ENCODE data around the gene FANK1. TPM values are rescaled to one million over a fixed set of nuclear protein-coding genes. Genes with fewer than 3 reads are reported as not detected.
"Not testable (repeated sequence)": the region's sequence is repeated elsewhere in the genome, so short reads cannot be mapped to it uniquely, and the experiment has no call there.

The FANK1 gene
- total RNA-seq, 1 donor = 0.21 TPM

DNA sequence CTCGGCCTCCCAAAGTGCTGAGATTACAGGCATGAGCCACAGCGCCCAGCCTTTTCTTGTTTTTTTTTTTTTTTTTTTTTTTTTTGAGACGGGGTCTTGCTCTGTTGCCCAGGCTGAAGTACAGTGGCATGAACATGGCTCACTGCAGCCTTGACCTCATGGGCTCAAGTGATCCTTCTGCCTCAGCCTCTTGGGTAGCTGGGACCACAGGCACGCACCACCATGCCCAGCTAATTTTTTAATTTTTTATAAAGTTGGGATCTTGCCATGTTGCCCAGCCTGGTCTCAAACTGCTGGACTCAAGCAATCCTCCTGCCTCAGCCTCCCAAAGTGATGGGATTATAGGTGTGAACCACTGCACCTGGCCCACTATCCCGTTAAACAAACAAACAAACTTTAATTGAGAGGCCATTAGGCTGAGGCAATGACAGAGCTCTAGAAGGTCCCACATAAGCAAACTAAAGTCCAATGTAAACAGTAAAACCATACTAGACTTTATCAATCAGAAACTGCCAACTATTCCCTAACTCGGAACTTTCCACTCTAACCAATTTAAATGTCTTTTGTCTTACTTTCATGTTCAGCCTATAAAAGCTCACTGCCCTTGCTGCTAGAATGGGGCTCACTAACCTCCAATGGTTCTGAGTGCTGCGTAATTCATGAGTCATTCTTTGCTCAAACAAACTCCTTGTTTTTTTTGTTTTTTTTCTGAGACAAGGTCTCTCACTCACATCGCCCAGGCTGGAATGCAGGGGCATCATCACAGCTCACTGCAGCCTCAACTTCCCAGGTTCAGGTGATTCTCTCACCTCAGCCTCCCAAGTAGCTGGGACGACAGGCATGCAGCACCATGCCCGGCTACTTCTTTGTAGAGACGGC is 17.2 kb upstream of the FANK1 start:
- no peak overlapping the region for H3K4me3 ChIP-seq (ENCODE audit: low read length)
- peaks cover 9% of the 10 kb centered on the region for H3K9me3 ChIP-seq (ENCODE audit: low read depth, low read length)
- no peaks in the 10 kb centered on the region for H3K27me3 ChIP-seq (ENCODE audit: insufficient read depth, low read length)
- H3K4me1 ChIP-seq (ENCODE audit: insufficient read depth, low read length) = no peaks in the 10 kb centered on the region

- Histone ChIP-seq H3K4me3 (ENCODE audit: low read length) (no peak overlapping the region), H3K4me1 (ENCODE audit: insufficient read depth, low read length) (no peaks in the 10 kb centered on the region), H3K27me3 (ENCODE audit: insufficient read depth, low read length) (no peaks in the 10 kb centered on the region), H3K9me3 (ENCODE audit: low read depth, low read length) (peaks cover 9% of the 10 kb centered on the region)
Observed at GRCh38 chr10:125880719-125881118, 15.6 kb upstream of the FANK1 start.

GRCh38 chr10:125881192-125881591 is 15.2 kb upstream of the FANK1 start, which contains the start of gene DHX32:
Gene DHX32 (minus strand): TSS chr10:125881292. CDS start chr10:125880824, 468 bp downstream.
- Histone ChIP-seq H3K4me3 (ENCODE audit: low read length) (no peak within 1 kb of the TSS), H3K4me1 (ENCODE audit: insufficient read depth, low read length) (no peaks in the 10 kb centered on the region), H3K9me3 (ENCODE audit: low read depth, low read length) (peaks cover 6% of the 10 kb centered on the region), H3K27me3 (ENCODE audit: insufficient read depth, low read length) (no peaks in the 10 kb centered on the region)

- no peaks in the 10 kb centered on the region for H3K27me3 ChIP-seq (ENCODE audit: insufficient read depth, low read length)
- H3K4me3 ChIP-seq (ENCODE audit: low read length) = no peak overlapping the region
Observed at GRCh38 chr10:125882596-125882995, 13.8 kb upstream of the FANK1 start.

GRCh38 chr10:125883211-125883610 is 13.2 kb upstream of the FANK1 start:
- no peak overlapping the region for H3K4me3 ChIP-seq (ENCODE audit: low read length)
- H3K27me3 ChIP-seq (ENCODE audit: insufficient read depth, low read length) = no peaks in the 10 kb centered on the region
- no peaks in the 10 kb centered on the region for H3K4me1 ChIP-seq (ENCODE audit: insufficient read depth, low read length)
- H3K9me3 ChIP-seq (ENCODE audit: low read depth, low read length) = no peaks in the 10 kb centered on the region

More at GRCh38 chr10:125882596-125882995, 13.8 kb upstream of the FANK1 start:
- Histone ChIP-seq H3K4me1 (ENCODE audit: insufficient read depth, low read length) (no peaks in the 10 kb centered on the region), H3K9me3 (ENCODE audit: low read depth, low read length) (no peaks in the 10 kb centered on the region)

DNA sequence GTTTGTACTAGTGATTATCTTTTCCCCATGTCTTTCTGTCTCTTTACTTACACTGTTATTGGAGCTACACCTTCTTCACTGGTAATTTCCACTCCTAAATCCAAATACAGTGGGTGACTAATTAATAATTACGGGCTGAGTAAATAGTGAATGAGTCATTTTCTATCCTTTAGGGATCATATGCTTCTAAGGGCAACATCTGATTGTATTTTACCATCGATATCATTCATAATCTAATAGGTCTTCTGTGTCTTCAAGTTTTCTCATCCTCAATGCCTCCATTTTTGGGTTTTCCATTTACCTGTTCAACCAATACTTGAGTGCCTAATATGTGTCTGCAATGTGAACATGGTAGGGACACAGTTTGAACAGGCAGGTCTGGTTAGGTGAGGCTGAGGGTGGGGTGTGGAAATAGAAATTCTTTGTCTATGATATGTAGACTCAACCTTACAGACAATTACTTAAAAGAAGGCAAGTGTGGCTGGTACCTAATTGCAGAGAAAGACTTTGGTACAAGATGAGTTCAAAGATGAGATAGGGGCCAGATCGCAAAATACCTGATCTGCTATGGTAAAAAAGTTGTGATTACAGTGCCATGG is 9.4 kb upstream of the FANK1 start:
- no peak overlapping the region for H3K4me3 ChIP-seq (ENCODE audit: low read length)
- no peaks in the 10 kb centered on the region for H3K4me1 ChIP-seq (ENCODE audit: insufficient read depth, low read length)
- no peaks in the 10 kb centered on the region for H3K27me3 ChIP-seq (ENCODE audit: insufficient read depth, low read length)
- no peaks in the 10 kb centered on the region for H3K9me3 ChIP-seq (ENCODE audit: low read depth, low read length)

DNA sequence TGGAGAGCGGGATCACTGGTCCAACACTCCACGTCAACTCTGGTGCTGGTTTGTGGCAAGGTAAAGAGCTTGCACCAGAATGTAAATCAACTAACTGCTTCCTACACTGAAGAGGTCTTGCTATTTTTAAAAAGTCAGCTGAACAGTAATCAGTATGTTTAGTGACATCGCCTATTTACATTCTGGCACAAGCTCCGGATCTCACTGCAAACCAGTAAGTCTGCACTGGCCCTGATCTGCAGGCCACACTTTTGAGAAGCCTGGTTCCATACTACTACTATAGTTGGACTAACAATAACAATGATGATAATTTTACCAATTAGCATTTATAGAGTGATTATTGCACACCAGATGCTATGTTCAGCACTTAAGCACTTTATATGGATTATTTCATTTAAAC is 6.9 kb upstream of the FANK1 start:
- not testable (repeated sequence) for H3K27me3 ChIP-seq (ENCODE audit: insufficient read depth, low read length); H3K9me3 ChIP-seq (ENCODE audit: low read depth, low read length); H3K4me1 ChIP-seq (ENCODE audit: insufficient read depth, low read length); H3K4me3 ChIP-seq (ENCODE audit: low read length)

DNA sequence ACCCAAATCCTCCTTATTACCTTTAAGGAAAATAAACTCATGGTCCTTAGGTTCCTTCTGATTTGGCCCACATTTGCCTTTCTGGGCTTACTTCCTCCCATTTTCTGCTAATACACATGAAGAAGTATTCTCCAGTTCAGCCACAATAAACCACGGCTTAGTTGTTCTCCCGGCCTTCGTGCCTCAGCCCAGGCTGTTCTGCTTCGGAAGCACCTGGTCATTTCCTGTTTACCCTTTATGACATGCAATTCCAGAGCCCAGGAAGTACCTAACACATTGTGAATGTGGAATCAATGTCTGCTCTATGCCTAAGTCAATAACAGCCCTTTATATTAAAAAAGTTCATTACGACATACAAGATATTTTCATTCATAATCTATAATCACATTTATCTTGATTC is 4.0 kb upstream of the FANK1 start:
- not testable (repeated sequence) for H3K4me3 ChIP-seq (ENCODE audit: low read length); H3K27me3 ChIP-seq (ENCODE audit: insufficient read depth, low read length); H3K9me3 ChIP-seq (ENCODE audit: low read depth, low read length); H3K4me1 ChIP-seq (ENCODE audit: insufficient read depth, low read length)

DNA sequence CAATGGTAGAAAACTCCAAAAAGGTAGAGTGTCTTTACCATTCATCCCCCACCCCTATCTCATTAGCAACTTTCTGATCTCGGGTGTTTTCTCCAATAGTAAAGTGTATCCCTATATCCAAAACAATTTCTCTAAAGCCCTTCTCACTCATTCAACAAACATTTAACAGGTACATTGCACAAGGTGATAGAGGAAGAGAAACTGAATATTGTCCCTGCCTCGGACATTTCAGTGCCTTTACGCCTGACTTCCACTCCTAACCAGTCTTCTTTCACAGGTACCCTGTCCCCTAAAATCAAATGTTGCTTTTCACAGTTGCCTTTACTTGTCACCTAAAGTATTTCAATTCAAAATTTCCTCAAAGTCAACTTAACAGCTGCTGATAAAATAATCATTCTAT is 2.2 kb upstream of the FANK1 start:
- not testable (repeated sequence) for H3K27me3 ChIP-seq (ENCODE audit: insufficient read depth, low read length); H3K4me1 ChIP-seq (ENCODE audit: insufficient read depth, low read length); H3K4me3 ChIP-seq (ENCODE audit: low read length); H3K9me3 ChIP-seq (ENCODE audit: low read depth, low read length)

- not testable (repeated sequence) for H3K27me3 ChIP-seq (ENCODE audit: insufficient read depth, low read length); H3K4me1 ChIP-seq (ENCODE audit: insufficient read depth, low read length); H3K9me3 ChIP-seq (ENCODE audit: low read depth, low read length)
- peak overlapping the region; percentile 58 for H3K4me3 ChIP-seq (ENCODE audit: low read length)
Observed at GRCh38 chr10:125895130-125896087, 955 bp upstream of the FANK1 start.

DNA sequence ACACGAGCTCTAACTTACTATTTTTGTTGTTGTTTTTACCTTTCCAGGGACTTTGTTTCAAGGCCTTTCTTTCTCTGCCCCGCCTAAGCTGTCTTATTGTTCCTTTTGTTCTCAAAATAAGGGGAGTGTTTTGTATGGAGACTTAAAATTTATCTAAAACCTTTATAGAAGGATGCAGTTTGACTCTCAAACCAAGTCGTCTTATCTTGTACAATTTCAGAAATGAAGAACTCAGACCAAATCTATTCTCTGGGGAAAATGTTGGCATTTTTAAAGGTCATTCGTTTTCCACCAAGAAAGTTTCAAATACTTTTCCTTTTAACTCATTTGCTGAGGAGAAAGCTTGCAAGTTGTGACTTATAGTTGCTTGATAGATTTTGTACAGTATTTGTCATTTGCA is 953 bp downstream of the FANK1 start:
- H3K4me3 ChIP-seq (ENCODE audit: low read length); H3K9me3 ChIP-seq (ENCODE audit: low read depth, low read length); H3K27me3 ChIP-seq (ENCODE audit: insufficient read depth, low read length); H3K4me1 ChIP-seq (ENCODE audit: insufficient read depth, low read length): not testable (repeated sequence)

DNA sequence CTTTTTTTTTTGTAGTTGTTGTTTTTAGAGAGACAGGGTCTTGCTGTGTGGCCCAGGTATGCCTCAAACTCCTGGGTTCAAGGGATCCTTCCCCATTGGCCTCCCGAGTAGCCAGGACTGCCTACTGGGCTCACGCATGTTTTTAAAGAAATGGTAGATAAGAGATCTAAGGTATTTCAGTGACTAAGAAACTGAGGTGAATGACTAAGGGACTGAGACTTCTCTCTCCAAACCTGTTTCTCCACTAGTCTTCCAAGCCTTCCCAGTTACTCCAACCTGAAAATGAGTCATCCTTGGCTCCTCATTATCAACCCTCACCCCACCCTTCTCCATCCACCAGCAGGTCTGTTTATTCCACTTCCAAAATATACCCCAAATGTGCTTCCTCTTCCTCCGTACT is 4.6 kb downstream of the FANK1 start:
- not testable (repeated sequence) for H3K27me3 ChIP-seq (ENCODE audit: insufficient read depth, low read length)

DNA sequence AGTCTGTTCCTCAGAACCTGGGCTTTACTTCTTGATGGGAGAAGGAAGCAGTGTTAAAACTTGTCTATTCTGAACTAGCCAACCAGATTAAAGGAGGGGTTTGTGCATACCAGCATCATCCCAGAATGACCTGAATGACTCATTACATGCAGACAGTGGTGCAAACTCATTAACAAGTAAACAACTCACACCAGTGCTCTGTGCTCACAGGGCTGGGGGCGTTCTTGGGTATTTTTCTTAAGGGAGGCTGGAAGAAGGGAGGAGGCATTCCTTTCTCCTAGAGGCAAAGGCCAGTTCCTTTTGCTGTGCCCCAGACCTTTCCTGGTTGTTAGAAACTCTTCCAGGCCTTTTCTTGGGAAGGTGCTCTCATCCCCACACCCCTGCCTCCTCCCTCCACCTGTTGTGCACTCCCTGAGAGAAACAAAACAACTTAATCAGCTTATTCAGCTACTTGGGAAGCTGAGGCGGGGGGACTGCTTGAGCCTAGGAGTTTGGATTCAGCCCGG is 6.8 kb downstream of the FANK1 start:
- H3K27me3 ChIP-seq (ENCODE audit: insufficient read depth, low read length); H3K9me3 ChIP-seq (ENCODE audit: low read depth, low read length); H3K4me1 ChIP-seq (ENCODE audit: insufficient read depth, low read length); H3K4me3 ChIP-seq (ENCODE audit: low read length): not testable (repeated sequence)

More for the DNA sequence above, 4.6 kb downstream of the FANK1 start:
- H3K9me3 ChIP-seq (ENCODE audit: low read depth, low read length); H3K4me1 ChIP-seq (ENCODE audit: insufficient read depth, low read length); H3K4me3 ChIP-seq (ENCODE audit: low read length): not testable (repeated sequence)

GRCh38 chr10:125905069-125905994 is 9.0 kb downstream of the FANK1 start:
- H3K27me3 ChIP-seq (ENCODE audit: insufficient read depth, low read length); H3K4me1 ChIP-seq (ENCODE audit: insufficient read depth, low read length); H3K9me3 ChIP-seq (ENCODE audit: low read depth, low read length); H3K4me3 ChIP-seq (ENCODE audit: low read length): not testable (repeated sequence)
